NCI-H460 (cell line): ENCODE results near the gene RPIA. TPM values are rescaled to one million over a fixed set of nuclear protein-coding genes. Genes with fewer than 3 reads are reported as not detected.
"Not testable (repeated sequence)": the region's sequence is repeated elsewhere in the genome, so short reads cannot be mapped to it uniquely, and the experiment has no call there.

Experiments
- DNase-seq: peaks from one replicate; pipeline ENCODE4 v3.0.0-alpha.2; 2016; ENCODE audit warnings: low read depth; ENCODE audit errors: extremely low read depth
- polyA plus RNA-seq: library from polyadenylated mRNA; depleted of rRNA; stranded (reverse); fragments of >200 nt; gene quantifications from 2 replicates; pipeline ENCODE4 v1.2.3, GENCODE V29; 2014; cell fraction: nucleus; rRNA removed
- total RNA-seq: library from RNA; depleted of rRNA; stranded (reverse); fragments of >200 nt; shearing (Covaris generic); gene quantifications from 2 replicates; pipeline ENCODE4 v1.2.3, GENCODE V29; 2014; rRNA removed

RPIA gene
- total RNA-seq = 13.4 and 13.6 TPM in 2 replicates
- 12.3 and 17.9 TPM in 2 replicates for polyA plus RNA-seq

DNA sequence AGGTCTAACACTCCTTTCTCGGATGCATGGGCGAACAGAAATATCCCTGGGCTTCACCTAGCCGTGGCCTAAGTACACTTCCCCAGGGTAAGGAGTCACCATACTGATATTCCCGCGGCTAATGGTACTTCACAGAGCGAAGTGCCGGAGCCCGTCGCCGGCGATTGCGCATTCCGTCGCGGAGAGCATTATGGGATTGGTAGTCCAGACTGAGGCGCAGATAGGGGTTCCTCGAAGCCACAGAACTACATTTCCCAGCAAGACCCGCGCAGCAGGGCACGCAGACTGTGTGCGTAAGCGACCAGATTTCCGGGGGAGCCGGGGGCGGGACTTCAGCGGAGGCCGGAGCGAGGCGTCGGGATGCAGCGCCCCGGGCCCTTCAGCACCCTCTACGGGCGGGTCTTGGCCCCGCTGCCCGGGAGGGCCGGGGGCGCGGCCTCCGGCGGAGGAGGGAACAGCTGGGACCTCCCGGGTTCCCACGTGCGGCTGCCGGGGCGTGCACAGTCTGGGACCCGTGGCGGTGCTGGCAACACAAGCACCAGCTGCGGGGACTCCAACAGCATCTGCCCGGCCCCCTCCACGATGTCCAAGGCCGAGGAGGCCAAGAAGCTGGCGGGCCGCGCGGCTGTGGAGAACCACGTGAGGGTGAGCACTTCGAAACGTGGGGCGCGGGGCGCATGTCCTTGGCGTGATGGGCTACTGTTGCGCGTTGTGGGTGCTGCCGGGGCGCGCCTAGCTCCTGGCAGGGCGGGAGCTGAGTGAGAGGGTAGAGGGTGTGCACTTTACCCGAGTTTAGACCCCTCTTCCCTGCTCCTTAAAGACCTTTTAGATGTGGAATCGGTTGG is at the start of gene RPIA:
TSS of gene RPIA (plus strand) at position 335 of the 845 bp plus-strand sequence. CDS start at position 361, 26 bp downstream.
- DNase-seq = peak; percentile 99

DNA sequence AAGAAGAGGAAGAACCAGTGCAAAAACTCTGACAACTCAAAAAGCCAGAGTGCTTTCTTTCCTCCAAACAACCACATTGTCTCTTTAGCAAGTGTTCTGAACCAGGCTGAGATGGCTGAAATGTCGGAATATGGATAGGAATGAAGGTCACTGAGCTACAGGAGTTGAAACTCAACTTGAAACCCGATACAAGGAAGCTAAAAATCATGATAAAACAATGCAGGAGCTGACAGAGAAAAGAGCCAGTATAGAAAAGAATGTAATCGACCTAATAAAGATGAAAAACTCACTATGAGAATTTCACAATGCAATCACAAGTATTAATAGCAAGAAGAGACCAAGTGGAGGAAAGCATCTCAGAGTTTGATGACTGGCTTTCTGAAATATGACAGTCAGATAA is 49.2 kb upstream of the RPIA start:
- no peak for DNase-seq

DNA sequence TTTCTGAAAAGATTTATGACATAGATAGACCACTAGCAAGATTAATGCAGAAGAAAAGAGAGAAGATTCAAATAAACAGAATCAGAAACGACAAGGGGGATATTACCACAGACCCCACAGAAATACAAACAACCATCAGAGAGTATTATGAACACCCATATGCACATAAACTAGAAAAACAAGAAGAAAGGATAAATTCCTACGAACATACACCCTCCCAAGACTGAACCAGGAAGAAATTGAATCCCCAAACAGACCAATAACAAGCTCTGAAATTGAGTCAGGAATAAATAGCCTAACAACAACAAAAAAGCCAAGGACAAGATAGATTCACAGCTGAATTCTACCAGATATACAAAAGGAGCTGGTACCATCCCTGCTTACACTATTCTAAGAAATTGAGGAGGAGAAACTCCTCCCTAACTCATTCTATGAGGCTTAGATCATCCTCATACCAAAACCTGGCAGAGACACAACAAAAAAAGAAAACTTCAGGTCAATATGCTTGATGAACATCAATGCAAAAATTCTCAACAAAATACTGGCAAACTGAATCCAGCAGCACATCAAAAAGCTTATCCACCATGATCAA is 46.1 kb upstream of the RPIA start:
- not testable (repeated sequence) for DNase-seq

DNA sequence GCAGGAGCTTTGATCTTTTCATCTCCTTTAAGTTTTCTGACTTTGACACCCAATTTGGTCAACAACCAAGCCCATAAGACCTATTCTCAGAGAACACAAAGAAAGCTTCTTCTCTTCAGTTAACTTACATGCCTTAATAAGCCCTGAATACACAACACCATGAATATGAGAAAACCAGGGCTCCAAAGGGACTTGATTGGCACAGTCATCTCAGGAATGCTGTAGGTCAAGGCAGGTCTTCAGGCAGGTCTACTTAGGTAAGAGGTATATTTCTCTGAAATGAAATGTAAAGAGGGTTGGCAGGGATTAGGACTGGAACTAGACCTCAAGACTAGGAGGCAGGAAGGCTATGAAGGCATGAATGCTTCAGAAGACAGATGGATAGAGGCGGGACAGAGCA is 39.8 kb upstream of the RPIA start:
- no peak for DNase-seq

DNA sequence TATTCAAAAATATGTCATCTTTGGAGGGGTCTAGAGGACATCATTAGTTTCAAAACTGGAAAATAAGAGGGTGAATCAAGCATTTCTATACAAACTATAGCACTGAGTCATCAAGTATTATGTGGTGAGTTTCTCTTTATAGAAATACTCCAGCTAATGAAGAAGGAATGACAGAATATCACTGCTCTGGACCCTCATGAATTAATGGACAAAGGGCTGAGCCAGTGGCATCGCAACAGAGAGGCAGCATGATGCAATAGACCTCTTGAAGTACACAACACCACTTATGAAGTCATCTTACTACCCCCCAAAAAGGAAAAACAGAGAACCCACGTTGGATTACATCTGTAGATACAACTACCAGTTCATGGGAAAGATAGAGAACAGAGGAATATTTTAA is 36.8 kb upstream of the RPIA start:
- no peak for DNase-seq

DNA sequence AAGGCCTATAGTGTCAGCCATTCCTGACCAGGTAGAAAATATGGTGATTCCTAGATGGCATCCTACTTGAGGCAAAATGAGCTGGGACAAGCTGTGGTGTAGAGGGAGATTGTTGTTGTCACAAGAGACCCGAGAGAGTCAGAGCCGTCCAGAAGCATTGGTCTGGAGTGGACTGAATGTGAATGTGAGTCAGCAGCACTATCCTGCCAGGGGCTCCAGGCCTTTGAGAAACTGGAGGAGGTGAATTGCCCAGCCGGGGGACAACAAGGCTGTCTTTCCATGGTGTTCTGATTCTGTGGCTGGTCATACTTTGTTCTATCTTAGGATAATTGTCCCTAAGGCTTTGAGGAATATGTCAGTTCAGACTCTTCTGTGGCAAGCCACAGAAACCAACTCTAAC is 34.8 kb upstream of the RPIA start:
- DNase-seq = no peak

DNA sequence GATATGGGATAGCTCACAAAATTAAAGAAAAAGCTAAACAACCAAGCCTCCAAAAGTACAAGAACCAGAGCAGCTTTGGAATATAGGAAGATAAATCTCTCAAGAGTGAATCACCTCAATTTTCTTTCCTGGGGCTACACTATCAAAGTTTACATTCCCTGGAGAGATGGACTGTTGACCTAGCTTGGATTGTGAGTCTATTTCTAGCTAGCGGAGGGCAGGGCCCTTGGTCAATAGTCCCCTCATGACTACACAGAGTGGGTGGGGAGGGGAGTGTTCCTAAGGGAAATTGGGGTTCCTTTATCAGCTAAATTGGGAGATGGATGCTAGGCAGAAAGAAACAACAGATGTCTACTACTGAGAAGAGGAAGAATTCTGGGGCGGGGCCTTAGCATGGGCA is 34.3 kb upstream of the RPIA start:
- no peak for DNase-seq

DNA sequence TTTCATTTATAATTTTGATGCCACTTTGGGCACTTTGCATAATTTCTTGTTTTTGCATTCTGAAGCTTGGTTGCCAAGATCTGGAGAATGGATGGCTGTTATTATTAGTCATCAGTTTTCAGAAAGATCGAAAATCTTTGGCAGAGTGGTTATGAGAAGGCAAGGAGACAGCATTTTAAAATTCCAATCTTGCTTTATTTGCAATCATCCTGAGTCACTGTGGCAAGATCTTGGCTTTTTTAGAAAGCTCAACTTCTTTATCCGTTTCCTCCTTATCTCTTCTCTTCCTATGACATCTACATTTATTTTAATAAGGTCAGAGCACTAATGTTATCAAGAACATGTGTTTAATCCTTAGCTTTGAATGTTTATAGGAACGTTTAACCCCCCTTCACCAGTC is 33.1 kb upstream of the RPIA start:
- DNase-seq = no peak

DNA sequence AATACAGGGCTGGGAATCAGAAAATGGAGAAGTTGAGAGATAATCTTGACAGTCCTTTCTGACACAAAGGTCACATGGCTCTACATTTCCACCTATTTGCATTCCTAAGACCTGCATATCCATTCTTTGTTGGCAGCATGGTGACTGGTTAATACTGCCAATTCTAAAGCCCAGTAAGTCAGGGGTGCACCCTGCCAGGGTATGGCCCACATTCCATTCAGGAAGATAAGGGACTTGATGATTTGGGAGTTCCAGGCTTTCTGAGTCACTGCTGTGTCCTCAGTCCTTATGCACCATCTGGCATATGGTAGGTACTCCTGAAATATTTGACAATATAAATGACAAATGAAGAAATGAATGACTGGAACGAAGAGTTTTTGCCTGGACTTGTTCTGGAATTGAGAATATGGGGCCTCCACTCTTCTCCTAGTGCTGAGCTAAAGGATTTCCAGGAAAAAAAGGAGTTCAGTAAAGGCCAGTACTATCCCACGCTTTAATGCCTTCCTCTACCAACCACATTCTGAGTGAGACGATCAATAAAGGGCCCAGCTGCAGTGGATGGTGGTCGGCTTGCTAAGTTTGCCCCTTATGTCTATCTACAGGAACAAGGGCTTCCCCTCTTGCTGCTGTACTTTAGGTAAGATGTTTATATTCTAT is 32.5 kb upstream of the RPIA start:
- no peak for DNase-seq

DNA sequence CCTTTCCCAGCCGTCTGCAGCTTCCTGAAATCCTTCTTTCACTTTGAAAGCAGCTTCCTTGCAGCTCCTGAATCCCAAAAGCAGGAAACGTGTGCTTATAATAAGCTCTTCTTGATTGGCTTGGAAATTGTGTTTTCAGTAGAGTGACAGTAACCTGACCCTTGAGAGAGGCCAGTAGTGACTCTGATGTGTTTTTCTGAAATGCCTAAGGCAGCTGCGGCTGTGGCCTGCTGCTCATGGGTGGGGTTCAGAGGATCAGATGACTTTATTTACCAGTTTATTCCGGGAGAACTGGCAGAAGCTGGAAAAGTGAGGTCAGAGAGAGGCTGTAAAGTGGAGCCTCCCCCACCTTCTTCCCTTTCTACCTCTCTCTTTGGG is 31.9 kb upstream of the RPIA start:
- DNase-seq = peak; percentile 65

DNA sequence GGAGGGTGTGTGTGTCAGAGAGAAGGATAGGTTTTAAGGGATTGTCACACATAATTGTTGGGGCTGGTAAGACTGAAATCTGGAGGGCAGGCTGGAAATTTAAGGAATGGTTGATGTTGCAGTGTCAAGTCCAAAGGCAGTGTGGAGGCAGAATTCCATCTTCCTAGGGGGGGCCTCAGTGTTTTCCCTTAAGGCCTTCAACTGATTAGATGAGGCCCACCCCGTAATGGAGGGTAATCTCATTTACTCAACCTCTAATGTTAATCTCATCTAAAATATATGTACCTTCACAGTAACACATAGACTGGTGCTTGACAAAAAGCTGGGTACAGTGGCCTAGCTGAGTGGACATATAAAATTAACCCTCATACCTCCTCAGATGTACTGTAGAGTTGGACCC is 30.9 kb upstream of the RPIA start:
- no peak for DNase-seq

DNA sequence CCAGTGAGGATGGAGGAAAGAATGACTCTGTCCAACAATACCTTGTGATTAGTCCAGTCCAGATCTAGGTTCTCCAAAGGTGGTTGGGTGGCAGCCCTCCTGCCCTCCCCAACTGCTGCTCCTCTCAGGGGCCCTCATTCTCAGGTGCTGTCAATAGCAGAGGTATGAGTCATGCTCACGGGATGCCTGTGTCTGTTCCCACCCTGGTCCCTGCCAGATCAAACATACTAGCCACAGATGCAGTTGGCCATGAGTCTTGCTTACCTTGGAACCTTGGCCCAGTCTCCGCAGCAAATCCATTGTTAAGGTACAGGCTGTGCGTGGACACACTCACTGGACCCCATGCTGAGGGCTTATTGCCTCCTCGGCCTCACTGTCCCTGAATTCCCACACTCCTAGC is 24.9 kb upstream of the RPIA start:
- DNase-seq = no peak

DNA sequence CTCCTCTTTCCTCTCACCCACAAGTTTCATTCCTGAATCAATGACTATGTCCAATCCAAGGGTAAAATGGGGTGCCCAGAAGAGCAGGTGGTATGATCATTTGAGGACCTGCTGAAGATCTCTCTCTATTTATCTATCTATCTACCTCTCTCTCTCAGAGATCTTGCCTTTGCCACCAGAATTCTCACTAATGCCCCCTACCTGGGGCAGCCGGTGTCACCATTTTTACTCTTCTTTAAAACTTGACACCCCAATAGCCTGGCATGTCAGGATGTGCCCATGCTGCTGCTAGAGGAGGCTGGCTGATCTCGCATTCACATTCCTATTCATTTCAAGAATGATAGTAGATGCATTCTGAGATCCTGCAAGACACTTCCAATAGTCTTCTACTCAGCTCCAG is 24.3 kb upstream of the RPIA start:
- no peak for DNase-seq

DNA sequence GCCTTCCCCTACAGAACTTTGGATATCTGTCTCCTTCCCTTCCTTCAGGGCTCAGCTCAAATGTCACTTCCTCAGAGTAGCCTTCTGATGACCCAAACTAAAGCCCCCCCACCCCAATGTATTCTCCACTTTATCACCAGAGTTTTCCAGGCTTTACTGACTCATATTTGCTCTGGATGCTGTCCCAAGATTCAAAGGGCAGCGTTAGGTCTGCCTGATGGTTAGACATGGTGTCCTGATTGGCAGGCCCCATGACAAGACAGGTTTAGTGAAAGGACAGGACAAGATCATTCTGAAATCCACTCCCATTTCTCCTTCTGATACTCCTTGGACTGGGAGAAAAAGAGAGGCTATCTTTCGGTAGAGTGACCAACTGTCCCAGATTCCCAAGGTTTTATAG is 22.6 kb upstream of the RPIA start:
- no peak for DNase-seq

DNA sequence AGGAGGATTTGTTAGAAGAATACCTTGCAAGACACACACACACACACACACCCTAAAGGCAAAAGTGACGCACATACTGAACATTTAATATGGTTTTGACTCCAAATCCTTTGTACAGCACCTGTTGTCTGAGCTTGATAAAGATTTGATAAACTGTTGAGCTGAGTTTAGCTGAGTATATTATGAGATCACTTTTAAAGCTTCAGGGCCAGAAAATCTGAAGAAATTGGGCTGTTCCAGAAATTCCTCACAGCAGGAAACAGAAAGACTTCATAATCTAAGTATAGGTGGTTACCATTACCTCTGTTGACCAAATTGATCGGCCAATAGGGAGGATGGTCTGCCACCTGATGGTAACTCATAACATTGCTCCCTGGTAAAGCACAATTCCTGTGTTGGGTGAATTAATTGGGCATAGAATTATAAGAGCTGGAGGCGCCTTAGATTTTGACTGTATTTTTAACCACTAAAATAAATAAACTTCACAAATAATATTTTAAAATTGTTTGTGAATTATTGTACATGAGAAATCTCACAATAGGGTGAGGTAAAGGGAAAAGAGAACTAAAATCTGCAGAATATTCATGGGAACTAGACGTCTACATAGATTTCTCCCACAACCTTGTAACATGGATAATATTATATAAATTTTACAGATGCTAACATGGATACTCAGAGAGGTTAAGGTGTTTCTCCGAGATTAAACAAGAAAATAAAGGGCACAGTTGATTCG is 21.8 kb upstream of the RPIA start:
- DNase-seq = peak; percentile 46

DNA sequence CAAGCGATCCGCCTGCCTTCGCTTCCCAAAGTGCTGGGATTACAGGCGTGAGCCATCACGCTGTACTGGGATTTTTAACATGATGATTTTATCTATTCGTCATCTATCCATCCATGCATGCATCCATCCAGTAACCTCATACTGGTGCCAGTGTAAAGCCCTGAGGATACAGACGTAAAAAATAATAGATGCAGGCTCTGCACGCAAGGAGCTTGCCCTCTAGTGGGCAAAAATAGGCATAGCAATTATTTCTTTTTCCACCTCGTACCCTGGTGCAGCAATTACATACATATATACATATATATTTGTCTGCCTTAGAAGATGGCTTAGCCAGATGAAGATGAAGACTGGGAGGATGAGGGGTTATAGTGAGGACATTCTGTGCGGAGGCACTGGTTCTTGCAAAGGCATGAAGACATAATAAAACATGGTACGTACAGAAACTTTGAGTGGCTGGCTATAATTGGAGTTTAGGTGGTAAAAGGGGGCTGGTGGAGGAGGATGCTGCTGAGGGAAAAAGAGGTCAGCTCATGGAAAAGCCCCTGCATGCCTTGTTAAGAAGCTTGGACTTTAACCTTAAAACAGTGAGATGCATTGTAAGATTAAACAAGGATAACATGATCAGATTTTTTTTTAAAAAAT is 19.6 kb upstream of the RPIA start:
- DNase-seq = peak; percentile 37

DNA sequence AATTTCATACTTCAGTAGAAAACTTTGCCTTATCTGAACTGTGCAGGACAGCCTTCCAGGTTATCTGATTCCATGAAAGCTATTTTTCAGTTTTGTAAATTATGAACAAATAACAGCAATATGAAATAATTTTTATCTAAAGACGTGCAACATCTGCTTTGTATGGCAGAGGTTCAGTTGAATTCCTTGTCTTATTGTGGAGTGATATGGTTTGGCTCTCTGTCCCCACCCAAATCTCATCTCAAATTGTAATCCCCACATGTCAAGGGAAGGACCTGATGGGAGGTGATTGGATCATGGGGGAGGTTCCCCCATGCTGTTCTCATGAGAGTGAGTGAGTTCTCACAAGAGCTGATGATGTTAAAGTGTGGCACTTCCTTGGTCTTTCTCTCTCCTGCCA is 18.1 kb upstream of the RPIA start:
- DNase-seq = no peak

DNA sequence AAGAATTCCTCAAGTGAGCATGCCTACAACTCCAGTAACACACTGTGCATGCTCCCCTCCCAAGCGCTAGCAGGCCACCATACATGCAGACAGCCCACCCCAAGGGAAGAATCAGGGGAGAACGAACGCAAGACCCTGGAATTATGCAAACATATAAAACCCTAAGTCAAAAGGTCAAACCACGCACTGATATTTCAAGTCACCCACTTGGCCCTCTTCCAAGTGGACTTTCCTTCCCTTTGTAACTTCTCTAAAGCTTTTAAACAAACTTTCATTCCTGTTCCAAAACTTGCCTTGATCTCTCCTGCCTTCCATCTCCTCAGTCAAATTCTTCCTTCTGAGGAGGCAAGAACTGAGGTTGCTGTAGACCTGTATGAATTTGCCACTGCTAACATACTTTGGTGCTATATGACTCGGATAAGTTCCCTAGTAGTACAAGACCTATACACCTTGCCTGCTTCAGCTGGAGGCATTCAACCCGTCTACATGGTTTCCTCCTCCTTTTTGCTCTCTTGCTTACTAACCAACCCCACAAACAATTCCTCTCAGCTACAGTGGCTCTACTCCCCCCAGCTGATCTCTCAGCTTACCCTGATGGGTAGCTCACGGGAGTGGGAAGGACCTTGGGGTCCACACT is 11.1 kb upstream of the RPIA start:
- no peak for DNase-seq

DNA sequence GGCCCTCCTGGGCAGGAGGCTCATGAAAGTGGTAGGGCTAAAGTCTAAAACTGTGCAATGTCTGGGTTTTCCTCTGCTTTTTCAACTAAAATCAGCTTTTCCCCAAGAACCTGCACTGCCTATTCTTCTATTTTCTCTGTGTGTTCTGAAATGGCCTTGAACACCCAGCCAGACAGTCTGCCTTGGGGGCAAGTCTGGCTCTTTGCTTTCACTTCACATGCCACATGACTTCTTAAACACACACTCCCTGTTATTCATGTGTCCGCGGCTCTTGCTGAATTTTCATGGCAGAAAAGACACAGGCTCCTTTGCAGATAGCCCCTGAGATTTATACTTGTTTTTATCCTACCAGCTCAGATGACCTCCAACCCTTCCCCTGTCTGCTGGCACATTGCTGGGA is 10.6 kb upstream of the RPIA start:
- DNase-seq = no peak
